MM.1S (cell line): ENCODE measurements around the gene P3H2.

Source experiments
- EZH2 ChIP-seq: fragments of 300-600 bp; sonication (generic); optimal IDR thresholded peaks from 2 replicates; pipeline ENCODE3; 2017; ENCODE audit warnings: low read depth, mild to moderate bottlenecking, antibody characterized with exemption, low read length, mixed read lengths
- TF ChIP-seq, protein P1 (sequence below): fragments of 300-600 bp; sonication (generic); IDR thresholded peaks from 2 replicates; pipeline ENCODE4 v1.5.1; 2016; ENCODE audit warnings: antibody characterized with exemption, low read length, mixed read lengths

DNA sequence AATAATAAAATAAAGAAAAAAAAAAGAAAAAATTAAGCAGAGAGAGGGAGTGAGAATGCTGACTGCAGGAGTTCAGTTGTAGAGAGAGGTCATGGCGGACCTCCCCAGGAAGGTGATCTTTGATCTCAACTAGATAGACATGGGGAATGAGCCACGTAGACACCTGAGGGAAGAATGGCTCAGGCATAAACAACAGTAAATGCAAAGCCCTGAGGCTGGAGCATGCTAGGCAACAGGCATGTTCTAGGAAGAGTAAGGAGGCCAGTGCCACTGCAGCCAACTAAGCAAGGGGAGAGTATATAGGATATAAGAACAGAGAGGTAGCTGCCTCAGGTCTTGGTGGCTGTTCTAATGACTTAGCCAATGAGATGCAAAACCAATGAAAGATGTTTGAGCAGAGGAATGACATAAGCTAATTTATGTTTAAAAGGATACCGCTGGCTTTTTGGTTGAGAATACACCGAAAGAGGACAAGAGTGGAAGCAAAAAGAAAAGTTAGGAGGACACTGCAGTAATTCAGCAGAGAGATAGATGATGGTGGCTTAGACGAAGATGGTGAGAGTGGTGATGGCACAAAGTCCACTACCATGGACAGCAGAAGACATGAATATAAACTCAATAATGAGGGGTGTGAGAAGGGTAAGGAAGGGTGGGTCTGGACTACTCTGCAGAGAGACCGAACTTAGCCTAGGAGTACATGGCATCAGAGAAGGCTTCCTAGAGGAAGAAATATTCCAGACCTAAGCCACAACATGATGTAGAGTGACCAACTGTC is 174.6 kb downstream of the P3H2 start:
- TF ChIP-seq EZH2, result no peak
- TF ChIP-seq, protein P1, sequence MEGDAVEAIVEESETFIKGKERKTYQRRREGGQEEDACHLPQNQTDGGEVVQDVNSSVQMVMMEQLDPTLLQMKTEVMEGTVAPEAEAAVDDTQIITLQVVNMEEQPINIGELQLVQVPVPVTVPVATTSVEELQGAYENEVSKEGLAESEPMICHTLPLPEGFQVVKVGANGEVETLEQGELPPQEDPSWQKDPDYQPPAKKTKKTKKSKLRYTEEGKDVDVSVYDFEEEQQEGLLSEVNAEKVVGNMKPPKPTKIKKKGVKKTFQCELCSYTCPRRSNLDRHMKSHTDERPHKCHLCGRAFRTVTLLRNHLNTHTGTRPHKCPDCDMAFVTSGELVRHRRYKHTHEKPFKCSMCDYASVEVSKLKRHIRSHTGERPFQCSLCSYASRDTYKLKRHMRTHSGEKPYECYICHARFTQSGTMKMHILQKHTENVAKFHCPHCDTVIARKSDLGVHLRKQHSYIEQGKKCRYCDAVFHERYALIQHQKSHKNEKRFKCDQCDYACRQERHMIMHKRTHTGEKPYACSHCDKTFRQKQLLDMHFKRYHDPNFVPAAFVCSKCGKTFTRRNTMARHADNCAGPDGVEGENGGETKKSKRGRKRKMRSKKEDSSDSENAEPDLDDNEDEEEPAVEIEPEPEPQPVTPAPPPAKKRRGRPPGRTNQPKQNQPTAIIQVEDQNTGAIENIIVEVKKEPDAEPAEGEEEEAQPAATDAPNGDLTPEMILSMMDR, result no peak
